WTC11 (cell line): ENCODE results near the gene TOP2A. TPM values are rescaled to one million over a fixed set of nuclear protein-coding genes. Genes with fewer than 3 reads are reported as not detected.

Source experiments
- ATAC-seq: fragments of 200-7000 bp; cut with Tn5 transposase; 2 replicates; pipeline ENCODE4 v1.10.0; 2021; ENCODE audit warnings: mild to moderate bottlenecking, moderate library complexity
- CTCF ChIA-PET: fragments of 300-600 bp; sonication (Branson Sonifier 250); formaldehyde crosslinking; loops from one replicate; lab custom pipeline; 2021; ENCODE audit warnings: antibody characterized with exemption; lab: Charles Lee
- POLR2A ChIA-PET: fragments of 350-600 bp; sonication (Branson Sonifier 250); formaldehyde crosslinking; loops from one replicate; lab custom pipeline; 2021; ENCODE audit warnings: antibody characterized with exemption; lab: Charles Lee
- DNase-seq: peaks from one replicate; pipeline ENCODE4 v3.0.0; 2021; ENCODE audit warnings: low spot score
- H3K27ac Mint-ChIP-seq: 2 replicates; pipeline ENCODE4 v1.8.0; 2021; ENCODE audit warnings: mixed read lengths
- H3K27me3 Mint-ChIP-seq: 2 replicates; pipeline ENCODE4 v1.8.0; 2021; ENCODE audit warnings: low read depth, mild to moderate bottlenecking, moderate library complexity, mixed read lengths
- H3K36me3 Mint-ChIP-seq: 2 replicates; pipeline ENCODE4 v1.8.0; 2021; ENCODE audit warnings: mixed read lengths
- H3K4me1 Mint-ChIP-seq: 2 replicates; pipeline ENCODE4 v1.8.0; 2022; ENCODE audit warnings: mixed read lengths
- H3K4me3 Mint-ChIP-seq: 2 replicates; pipeline ENCODE4 v1.8.0; 2021; ENCODE audit warnings: mild to moderate bottlenecking, moderate library complexity, mixed read lengths
- H3K9me3 Mint-ChIP-seq: 2 replicates; pipeline ENCODE4 v1.8.0; 2021; ENCODE audit warnings: mixed read lengths
- EMX1 ChIP-seq: fragments of 250-450 bp; sonication (Bioruptor Pico); IDR thresholded peaks from 2 replicates; pipeline ENCODE4 v1.8.0; 2021; ENCODE audit warnings: mild to moderate bottlenecking
- NFE2L1 ChIP-seq: sonication (generic); formaldehyde crosslinking; IDR thresholded peaks from 2 replicates; pipeline ENCODE4 v1.8.1; 2023; ENCODE audit warnings: missing genetic modification reagents
- SMAD4 ChIP-seq: sonication (generic); formaldehyde crosslinking; IDR thresholded peaks from 2 replicates; pipeline ENCODE4 v1.8.0; 2022; ENCODE audit warnings: mild to moderate bottlenecking, missing genetic modification reagents
- ZNF232 ChIP-seq: sonication (generic); formaldehyde crosslinking; IDR thresholded peaks from 2 replicates; pipeline ENCODE4 v1.8.0; 2022; ENCODE audit warnings: mild to moderate bottlenecking, missing genetic modification reagents
- ZNF317 ChIP-seq: sonication (generic); formaldehyde crosslinking; IDR thresholded peaks from 2 replicates; pipeline ENCODE4 v1.8.1; 2023; ENCODE audit warnings: low read depth, mild to moderate bottlenecking, moderate library complexity, missing genetic modification reagents, borderline replicate concordance
- total RNA-seq: library from RNA; stranded (reverse); gene quantifications from 3 replicates; pipeline ENCODE4 v1.2.3, GENCODE V29; 2021
- TF ChIP-seq, protein P1 (sequence below): sonication (generic); formaldehyde crosslinking; IDR thresholded peaks from 2 replicates; pipeline ENCODE4 v1.8.0; 2022; ENCODE audit warnings: missing genetic modification reagents
- TF ChIP-seq, protein P2 (sequence below): fragments of 250-450 bp; sonication (Bioruptor Pico); IDR thresholded peaks from 2 replicates; pipeline ENCODE4 v1.9.0; 2021; ENCODE audit warnings: mild to moderate bottlenecking, borderline replicate concordance
- TF ChIP-seq, protein P3 (sequence below): sonication (generic); formaldehyde crosslinking; IDR thresholded peaks from 2 replicates; pipeline ENCODE4 v1.8.0; 2022; ENCODE audit warnings: mild to moderate bottlenecking, missing genetic modification reagents
- TF ChIP-seq, protein P4 (sequence below): fragments of 250-450 bp; sonication (Bioruptor Pico); conservative IDR thresholded peaks from 2 replicates; pipeline ENCODE4 v1.9.0; 2021; ENCODE audit warnings: mild to moderate bottlenecking

TOP2A gene
- total RNA-seq, 1 experiment from 2014 or later = 307 TPM

DNA sequence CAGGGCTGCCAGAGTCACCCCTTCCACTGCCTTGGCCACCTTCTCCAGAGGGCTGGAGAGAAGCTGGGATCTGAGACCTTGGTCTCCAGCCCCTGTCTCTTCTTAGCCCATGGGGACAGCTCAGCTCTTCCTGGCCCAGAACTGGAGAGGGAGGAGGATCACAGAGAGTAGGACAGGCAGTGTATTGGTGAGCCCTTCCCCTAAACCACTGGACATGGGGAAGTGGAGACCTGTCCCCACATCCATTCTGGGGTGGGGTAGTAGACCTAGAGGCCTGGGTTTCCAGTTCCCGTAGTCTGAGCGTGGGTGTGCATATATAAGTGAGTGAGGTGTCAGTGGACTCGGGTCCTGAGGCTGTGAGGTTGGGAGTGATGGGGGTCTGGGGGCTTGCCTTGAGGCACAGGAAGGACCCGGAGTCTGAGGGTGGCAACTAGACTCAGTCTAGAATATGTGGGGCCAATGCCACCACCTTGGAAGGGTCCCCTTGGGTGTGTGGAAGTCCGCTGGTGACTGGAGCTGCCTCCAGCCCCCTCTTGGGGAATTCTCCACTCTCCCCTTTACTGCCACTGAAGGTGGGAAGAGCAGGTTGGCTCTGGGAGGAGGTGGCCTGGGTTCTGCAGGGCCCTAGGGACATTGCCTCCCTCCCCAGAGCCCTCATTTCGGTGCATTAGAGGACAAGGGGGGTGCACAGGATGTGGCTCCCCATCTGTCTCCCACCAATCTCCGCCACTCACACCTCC, 73.1 kb downstream of the TOP2A start:
- 0 out of 2 replicates have a peak, but pooled peaks have one; percentile 31 for TF ChIP-seq NFE2L1 (CRISPR knock-in tag)
- TF ChIP-seq, protein P1, sequence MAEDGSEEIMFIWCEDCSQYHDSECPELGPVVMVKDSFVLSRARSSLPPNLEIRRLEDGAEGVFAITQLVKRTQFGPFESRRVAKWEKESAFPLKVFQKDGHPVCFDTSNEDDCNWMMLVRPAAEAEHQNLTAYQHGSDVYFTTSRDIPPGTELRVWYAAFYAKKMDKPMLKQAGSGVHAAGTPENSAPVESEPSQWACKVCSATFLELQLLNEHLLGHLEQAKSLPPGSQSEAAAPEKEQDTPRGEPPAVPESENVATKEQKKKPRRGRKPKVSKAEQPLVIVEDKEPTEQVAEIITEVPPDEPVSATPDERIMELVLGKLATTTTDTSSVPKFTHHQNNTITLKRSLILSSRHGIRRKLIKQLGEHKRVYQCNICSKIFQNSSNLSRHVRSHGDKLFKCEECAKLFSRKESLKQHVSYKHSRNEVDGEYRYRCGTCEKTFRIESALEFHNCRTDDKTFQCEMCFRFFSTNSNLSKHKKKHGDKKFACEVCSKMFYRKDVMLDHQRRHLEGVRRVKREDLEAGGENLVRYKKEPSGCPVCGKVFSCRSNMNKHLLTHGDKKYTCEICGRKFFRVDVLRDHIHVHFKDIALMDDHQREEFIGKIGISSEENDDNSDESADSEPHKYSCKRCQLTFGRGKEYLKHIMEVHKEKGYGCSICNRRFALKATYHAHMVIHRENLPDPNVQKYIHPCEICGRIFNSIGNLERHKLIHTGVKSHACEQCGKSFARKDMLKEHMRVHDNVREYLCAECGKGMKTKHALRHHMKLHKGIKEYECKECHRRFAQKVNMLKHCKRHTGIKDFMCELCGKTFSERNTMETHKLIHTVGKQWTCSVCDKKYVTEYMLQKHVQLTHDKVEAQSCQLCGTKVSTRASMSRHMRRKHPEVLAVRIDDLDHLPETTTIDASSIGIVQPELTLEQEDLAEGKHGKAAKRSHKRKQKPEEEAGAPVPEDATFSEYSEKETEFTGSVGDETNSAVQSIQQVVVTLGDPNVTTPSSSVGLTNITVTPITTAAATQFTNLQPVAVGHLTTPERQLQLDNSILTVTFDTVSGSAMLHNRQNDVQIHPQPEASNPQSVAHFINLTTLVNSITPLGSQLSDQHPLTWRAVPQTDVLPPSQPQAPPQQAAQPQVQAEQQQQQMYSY (CRISPR knock-in tag) = no peak
- ATAC-seq = no peak
- H3K27ac Mint-ChIP-seq = no peak overlapping the region
- POLR2A ChIA-PET = interaction anchor here (1.0 to 2.7 kb wide), 6 partner anchors 10 to 126 kb away, joined by 3 to 10 read pairs (median 8); partner anchors contain the start of gene RARA
- H3K4me3 Mint-ChIP-seq = peak overlapping the region; percentile 76
- CTCF ChIA-PET = interaction anchor here (0.6 to 5.0 kb wide), 13 partner anchors 10 to 279 kb away, joined by 3 to 56 read pairs (median 7); partner anchors contain the start of gene WIPF2
- DNase-seq = no peak
- H3K27me3 Mint-ChIP-seq = peaks cover 59% of the 10 kb centered on the region
- peaks cover 63% of the 10 kb centered on the region for H3K4me1 Mint-ChIP-seq
- no peaks in the 10 kb centered on the region for H3K9me3 Mint-ChIP-seq
- H3K36me3 Mint-ChIP-seq = peaks cover 6% of the 10 kb centered on the region; the same call in 1 of the 2 replicates

DNA sequence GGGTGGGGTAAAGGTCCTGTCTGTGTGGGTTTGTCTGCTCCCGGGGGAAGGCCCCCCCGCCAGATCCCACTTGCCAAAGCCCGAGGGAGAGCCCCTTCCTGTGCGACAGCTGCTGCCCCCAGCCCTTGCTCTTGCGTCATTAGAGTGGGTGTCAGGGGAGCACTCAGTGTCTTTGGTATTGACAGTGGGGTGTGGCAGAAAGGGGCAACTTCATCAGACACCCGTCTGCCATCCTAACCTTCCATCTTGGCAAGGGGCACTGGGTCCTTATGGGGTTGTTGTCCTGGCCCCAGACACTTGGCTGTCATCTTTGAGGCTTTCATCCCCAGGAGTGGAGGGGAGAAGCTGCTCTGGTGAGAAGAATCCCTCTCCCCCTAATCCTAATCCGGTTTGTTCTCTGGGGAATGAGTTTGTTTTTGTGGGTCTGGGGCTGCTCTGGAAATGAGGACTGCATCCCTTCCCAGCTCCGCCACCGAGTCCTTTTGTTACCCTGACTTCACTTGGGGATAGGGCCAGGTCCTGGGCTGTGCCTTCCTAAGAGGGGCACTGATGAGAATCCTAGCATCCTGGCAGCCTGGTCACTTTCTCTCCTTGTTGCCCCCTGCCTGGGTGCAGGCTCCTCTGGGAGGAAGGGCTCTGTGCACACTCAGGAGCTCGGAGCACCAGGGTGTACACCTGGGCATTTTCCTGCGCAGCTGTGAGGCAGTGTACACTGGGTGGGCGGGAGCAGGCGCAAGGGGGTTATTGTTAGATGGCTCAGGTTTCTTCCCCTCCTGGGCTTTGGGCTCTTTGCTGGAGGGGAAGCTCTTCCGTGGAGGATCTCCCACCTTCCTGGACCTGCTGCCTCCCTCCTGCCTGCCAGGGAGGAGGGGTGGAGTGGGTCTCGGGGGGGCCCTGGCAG, 74.2 kb downstream of the TOP2A start:
- H3K27ac Mint-ChIP-seq = no peak overlapping the region
- no peaks in the 10 kb centered on the region for H3K36me3 Mint-ChIP-seq
- H3K9me3 Mint-ChIP-seq = no peaks in the 10 kb centered on the region
- ChIA-PET CTCF (interaction anchor here (0.8 to 5.0 kb wide), 6 partner anchors 11 to 151 kb away, joined by 4 to 56 read pairs (median 26); no protein-coding TSS in a partner anchor), POLR2A (interaction anchor here (1.8 to 2.7 kb wide), 2 partner anchors 11 to 34 kb away, joined by 5 to 8 read pairs; partner anchors contain the start of gene RARA)
- no peak for ATAC-seq
- H3K27me3 Mint-ChIP-seq = peaks cover 54% of the 10 kb centered on the region
- H3K4me3 Mint-ChIP-seq = peak overlapping the region; percentile 76
- peaks cover 56% of the 10 kb centered on the region for H3K4me1 Mint-ChIP-seq
- no peak for DNase-seq
- TF ChIP-seq EMX1 (CRISPR knock-in tag) (no peak), ZNF317 (no peak), SMAD4 (CRISPR knock-in tag) (no peak), ZNF232 (CRISPR knock-in tag) (no peak)
- TF ChIP-seq, protein P1 (CRISPR knock-in tag) = 0 out of 2 replicates have a peak, but pooled peaks have one; percentile 26
- TF ChIP-seq, protein P2, sequence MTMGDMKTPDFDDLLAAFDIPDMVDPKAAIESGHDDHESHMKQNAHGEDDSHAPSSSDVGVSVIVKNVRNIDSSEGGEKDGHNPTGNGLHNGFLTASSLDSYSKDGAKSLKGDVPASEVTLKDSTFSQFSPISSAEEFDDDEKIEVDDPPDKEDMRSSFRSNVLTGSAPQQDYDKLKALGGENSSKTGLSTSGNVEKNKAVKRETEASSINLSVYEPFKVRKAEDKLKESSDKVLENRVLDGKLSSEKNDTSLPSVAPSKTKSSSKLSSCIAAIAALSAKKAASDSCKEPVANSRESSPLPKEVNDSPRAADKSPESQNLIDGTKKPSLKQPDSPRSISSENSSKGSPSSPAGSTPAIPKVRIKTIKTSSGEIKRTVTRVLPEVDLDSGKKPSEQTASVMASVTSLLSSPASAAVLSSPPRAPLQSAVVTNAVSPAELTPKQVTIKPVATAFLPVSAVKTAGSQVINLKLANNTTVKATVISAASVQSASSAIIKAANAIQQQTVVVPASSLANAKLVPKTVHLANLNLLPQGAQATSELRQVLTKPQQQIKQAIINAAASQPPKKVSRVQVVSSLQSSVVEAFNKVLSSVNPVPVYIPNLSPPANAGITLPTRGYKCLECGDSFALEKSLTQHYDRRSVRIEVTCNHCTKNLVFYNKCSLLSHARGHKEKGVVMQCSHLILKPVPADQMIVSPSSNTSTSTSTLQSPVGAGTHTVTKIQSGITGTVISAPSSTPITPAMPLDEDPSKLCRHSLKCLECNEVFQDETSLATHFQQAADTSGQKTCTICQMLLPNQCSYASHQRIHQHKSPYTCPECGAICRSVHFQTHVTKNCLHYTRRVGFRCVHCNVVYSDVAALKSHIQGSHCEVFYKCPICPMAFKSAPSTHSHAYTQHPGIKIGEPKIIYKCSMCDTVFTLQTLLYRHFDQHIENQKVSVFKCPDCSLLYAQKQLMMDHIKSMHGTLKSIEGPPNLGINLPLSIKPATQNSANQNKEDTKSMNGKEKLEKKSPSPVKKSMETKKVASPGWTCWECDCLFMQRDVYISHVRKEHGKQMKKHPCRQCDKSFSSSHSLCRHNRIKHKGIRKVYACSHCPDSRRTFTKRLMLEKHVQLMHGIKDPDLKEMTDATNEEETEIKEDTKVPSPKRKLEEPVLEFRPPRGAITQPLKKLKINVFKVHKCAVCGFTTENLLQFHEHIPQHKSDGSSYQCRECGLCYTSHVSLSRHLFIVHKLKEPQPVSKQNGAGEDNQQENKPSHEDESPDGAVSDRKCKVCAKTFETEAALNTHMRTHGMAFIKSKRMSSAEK = no peak
- TF ChIP-seq, protein P3, sequence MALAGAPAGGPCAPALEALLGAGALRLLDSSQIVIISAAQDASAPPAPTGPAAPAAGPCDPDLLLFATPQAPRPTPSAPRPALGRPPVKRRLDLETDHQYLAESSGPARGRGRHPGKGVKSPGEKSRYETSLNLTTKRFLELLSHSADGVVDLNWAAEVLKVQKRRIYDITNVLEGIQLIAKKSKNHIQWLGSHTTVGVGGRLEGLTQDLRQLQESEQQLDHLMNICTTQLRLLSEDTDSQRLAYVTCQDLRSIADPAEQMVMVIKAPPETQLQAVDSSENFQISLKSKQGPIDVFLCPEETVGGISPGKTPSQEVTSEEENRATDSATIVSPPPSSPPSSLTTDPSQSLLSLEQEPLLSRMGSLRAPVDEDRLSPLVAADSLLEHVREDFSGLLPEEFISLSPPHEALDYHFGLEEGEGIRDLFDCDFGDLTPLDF (CRISPR knock-in tag) = no peak
- TF ChIP-seq, protein P4, sequence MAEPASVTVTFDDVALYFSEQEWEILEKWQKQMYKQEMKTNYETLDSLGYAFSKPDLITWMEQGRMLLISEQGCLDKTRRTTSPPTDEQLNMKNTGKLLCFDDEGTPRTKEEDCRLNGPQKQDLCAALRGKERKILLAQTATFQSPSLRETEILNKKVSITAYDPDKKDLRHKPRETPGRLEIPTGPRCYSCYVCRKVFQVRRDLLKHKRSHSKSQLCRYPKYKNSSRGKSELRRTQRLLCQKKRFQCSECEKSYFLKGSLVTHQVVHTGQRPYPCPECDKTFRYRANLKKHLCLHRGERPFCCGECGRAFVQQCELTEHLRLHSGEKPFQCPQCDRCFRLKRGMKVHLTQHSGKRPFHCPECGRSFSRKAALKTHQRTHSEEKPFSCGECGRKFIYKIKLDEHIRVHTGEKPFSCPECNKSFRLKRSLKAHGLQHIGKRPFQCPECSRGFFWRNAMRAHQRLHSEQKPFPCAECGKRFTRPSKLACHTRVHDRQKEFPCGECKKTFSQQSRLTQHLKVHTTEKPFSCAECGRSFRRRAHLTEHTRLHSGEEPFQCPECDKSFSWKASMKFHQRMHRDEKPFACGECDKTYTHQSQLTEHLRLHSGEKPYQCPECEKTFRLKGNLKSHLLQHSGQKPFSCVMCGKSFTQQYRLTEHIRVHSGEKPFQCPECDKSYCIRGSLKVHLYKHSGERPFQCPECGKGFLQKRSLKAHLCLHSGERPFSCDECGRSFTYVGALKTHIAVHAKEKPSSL = no peak
